ENCODE data around the gene VAMP2. TPM values are rescaled to one million over a fixed set of nuclear protein-coding genes. Genes with fewer than 3 reads are reported as not detected.

Gene VAMP2
- total RNA-seq (10.9 TPM), polyA plus RNA-seq (ENCODE audit: insufficient read depth in 1 of 8, insufficient read length in 8 of 8, low replicate concordance in 1 of 8) (10 to 100 TPM; 55.7 to 77.2 (median 62.3) TPM)
- long read RNA-seq, donor 1, transcript VAMP2-201 (5 exons, 2,153 nt): major isoform, 20 of 23 reads
- long read RNA-seq, donor 1, partial matches to known transcripts: 0 of 23 reads
- long read RNA-seq, donor 1, other reads (novel, unspliced or antisense): 0 of 23 reads
- long read RNA-seq, donor 2, partial matches to known transcripts: 0 of 4 reads
- long read RNA-seq, donor 2, other reads (novel, unspliced or antisense): 0 of 4 reads
- long read RNA-seq, donor 3, transcript VAMP2-201 (5 exons, 2,153 nt): major isoform, 44 of 57 reads
- long read RNA-seq, donor 3, partial matches to known transcripts: 13 of 57 reads
- long read RNA-seq, donor 3, other reads (novel, unspliced or antisense): 0 of 57 reads
- long read RNA-seq, donor 4, transcript VAMP2-201 (5 exons, 2,153 nt): major isoform, 22 of 22 reads
- long read RNA-seq, donor 4, partial matches to known transcripts: 0 of 22 reads
- long read RNA-seq, donor 4, other reads (novel, unspliced or antisense): 0 of 22 reads
- long read RNA-seq, donor 5, transcript VAMP2-201 (5 exons, 2,153 nt): major isoform, 64 of 81 reads
- long read RNA-seq, donor 5, partial matches to known transcripts: 15 of 81 reads
- long read RNA-seq, donor 5, other reads (novel, unspliced or antisense): 0 of 81 reads
- long read RNA-seq, donor 6, transcript VAMP2-203 (4 exons, 557 nt): minor isoform, 5 of 79 reads
- long read RNA-seq, donor 6, transcript VAMP2-201 (5 exons, 2,153 nt): major isoform, 53 of 79 reads
- long read RNA-seq, donor 6, partial matches to known transcripts: 18 of 79 reads
- long read RNA-seq, donor 6, other reads (novel, unspliced or antisense): 0 of 79 reads
- long read RNA-seq, donor 7, transcript VAMP2-201 (5 exons, 2,153 nt): major isoform, 24 of 38 reads
- long read RNA-seq, donor 7, partial matches to known transcripts: 11 of 38 reads
- long read RNA-seq, donor 7, other reads (novel, unspliced or antisense): 0 of 38 reads
- long read RNA-seq, donor 8, transcript VAMP2-201 (5 exons, 2,153 nt): major isoform, 23 of 30 reads
- long read RNA-seq, donor 8, partial matches to known transcripts: 6 of 30 reads
- long read RNA-seq, donor 8, other reads (novel, unspliced or antisense): 0 of 30 reads
- long read RNA-seq, donor 9, transcript VAMP2-201 (5 exons, 2,153 nt): major isoform, 21 of 33 reads
- long read RNA-seq, donor 9, partial matches to known transcripts: 9 of 33 reads
- long read RNA-seq, donor 9, other reads (novel, unspliced or antisense): 0 of 33 reads
- long read RNA-seq, donor 10, transcript VAMP2-201 (5 exons, 2,153 nt): major isoform, 40 of 52 reads
- long read RNA-seq, donor 10, partial matches to known transcripts: 9 of 52 reads
- long read RNA-seq, donor 10, other reads (novel, unspliced or antisense): 0 of 52 reads
- long read RNA-seq, donor 11, transcript VAMP2-201 (5 exons, 2,153 nt): major isoform, 25 of 40 reads
- long read RNA-seq, donor 11, partial matches to known transcripts: 11 of 40 reads
- long read RNA-seq, donor 11, other reads (novel, unspliced or antisense): 0 of 40 reads

DNA sequence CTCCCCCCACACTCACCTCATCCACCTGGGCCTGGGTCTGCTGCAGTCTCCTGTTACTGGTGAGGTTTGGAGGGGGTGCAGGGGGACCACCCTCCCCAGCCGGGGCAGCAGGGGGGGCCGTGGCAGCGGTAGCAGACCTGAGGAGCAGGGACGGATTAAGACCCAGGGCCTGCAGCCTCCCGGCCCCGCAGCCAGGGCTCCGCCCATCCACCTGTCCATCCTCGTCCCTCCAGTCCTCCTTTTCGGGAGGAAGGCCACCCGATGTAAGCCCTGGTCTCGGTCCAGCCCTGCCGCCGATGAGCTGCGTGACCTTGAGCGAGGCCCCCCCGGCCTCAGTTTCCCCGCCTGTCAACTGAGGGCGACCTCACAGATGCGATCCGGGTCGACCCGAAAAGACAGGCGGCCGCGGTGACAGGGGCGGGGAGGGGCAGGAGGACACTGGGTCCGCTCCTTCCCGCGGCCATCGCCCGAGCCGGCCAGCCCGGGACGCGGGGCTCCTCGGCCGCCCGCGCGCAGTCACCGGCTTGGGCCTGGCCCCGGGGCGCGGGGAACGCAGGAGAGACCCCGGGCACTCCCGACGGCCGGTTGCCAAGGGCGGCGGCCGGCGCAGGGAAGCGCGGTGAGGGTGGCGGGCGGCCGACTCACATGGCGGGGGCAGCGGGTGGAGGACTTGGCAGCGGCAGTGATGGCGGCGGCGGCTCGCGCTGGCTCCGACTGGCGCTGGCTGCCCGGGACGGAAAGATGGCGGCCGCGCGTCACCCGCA is at the start of gene VAMP2:
TSS of gene VAMP2 (minus strand) at position 716 of the 764 bp plus-strand sequence. CDS start at position 647, 69 bp downstream.
- peak within 1 kb of the TSS; percentile 96 for H3K4me3 ChIP-seq (ENCODE audit: low read length)
- under 1% methylated on average over 75 of the region's 75 CpGs for WGBS (ENCODE audit: insufficient coverage)
- peaks cover 30% of the 10 kb centered on the region for H3K36me3 ChIP-seq (ENCODE audit: control insufficient read depth, insufficient read depth, low read length)
- H3K27ac ChIP-seq (ENCODE audit: low read length): peak within 1 kb of the TSS; percentile 97
- H3K4me1 ChIP-seq (ENCODE audit: control insufficient read depth, insufficient read depth, low read length): peaks cover 44% of the 10 kb centered on the region
- H3K9me3 ChIP-seq (replicated peaks; ENCODE audit: control insufficient read depth, low read depth, low read length): no peaks in the 10 kb centered on the region
- no peaks in the 10 kb centered on the region for H3K27me3 ChIP-seq (ENCODE audit: control insufficient read depth, insufficient read depth, low read length)
- peak; percentile 92 for DNase-seq

GRCh38 chr17:8210761-8211458 is 48.2 kb upstream of the VAMP2 start:
- Histone ChIP-seq H3K27me3 (ENCODE audit: control insufficient read depth, insufficient read depth, low read length) (peaks cover 4% of the 10 kb centered on the region), H3K4me3 (ENCODE audit: low read length) (peak overlapping the region; percentile 64), H3K9me3 (replicated peaks; ENCODE audit: control insufficient read depth, low read depth, low read length) (no peaks in the 10 kb centered on the region), H3K27ac (ENCODE audit: low read length) (peak overlapping the region; percentile 96), H3K4me1 (ENCODE audit: control insufficient read depth, insufficient read depth, low read length) (peaks cover 12% of the 10 kb centered on the region), H3K36me3 (ENCODE audit: control insufficient read depth, insufficient read depth, low read length) (peaks cover 11% of the 10 kb centered on the region)
- 0% methylated on average over 5 of the region's 22 CpGs for WGBS (ENCODE audit: insufficient coverage)
- no peak for DNase-seq

DNA sequence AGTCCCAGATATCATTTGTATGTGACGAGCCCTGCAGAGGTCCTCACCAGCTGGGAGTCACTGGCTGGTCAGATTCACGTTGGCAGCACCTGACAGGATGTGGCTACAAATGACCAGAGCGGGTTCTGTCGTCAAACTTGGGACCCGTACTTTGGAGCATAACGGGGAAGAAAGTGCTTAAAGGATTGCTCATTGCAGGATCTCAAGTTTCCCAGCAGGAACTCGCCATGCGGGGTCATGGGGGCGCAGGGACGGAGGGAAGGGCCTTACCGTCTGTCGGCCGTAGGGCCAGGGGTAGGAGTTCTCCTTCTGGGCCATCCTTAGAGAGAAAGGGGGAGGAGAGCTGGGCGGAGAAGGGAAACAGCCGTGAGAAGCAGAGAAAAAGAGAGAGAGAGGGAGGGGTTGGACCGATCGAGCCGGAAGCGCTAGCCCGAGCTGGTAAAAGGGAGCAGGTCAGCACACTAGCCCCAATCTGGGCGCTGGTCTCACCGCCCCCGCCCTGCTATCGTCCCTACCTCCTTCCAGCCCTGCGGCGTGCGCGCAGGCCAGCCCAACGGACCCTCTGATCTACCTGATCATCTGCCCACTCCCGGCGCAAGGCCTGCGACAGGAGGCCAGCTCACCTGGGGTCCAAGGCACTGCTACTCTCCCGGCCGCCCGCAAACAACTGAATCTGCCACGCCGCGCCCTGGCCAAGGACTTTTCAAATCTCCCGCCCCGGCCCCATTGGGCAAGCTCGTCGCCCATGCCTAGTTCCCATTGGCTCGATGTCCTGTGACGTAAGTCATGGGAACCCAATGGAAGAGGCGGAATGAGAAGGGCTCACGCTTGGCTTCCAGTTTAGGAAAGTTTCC is 47.4 kb upstream of the VAMP2 start, which contains the start of gene AURKB:
TSS of gene AURKB (minus strand) at position 669 of the 854 bp plus-strand sequence. CDS start at position 318, 351 bp downstream.
- WGBS (ENCODE audit: insufficient coverage): under 1% methylated on average over 45 of the region's 46 CpGs
- peak within 1 kb of the TSS; percentile 64 for H3K4me3 ChIP-seq (ENCODE audit: low read length)
- peak within 1 kb of the TSS; percentile 96 for H3K27ac ChIP-seq (ENCODE audit: low read length)
- peaks cover 12% of the 10 kb centered on the region for H3K36me3 ChIP-seq (ENCODE audit: control insufficient read depth, insufficient read depth, low read length)
- peaks cover 12% of the 10 kb centered on the region for H3K4me1 ChIP-seq (ENCODE audit: control insufficient read depth, insufficient read depth, low read length)
- no peaks in the 10 kb centered on the region for H3K9me3 ChIP-seq (replicated peaks; ENCODE audit: control insufficient read depth, low read depth, low read length)
- DNase-seq: peak; percentile 99
- H3K27me3 ChIP-seq (ENCODE audit: control insufficient read depth, insufficient read depth, low read length): peaks cover 4% of the 10 kb centered on the region

DNA sequence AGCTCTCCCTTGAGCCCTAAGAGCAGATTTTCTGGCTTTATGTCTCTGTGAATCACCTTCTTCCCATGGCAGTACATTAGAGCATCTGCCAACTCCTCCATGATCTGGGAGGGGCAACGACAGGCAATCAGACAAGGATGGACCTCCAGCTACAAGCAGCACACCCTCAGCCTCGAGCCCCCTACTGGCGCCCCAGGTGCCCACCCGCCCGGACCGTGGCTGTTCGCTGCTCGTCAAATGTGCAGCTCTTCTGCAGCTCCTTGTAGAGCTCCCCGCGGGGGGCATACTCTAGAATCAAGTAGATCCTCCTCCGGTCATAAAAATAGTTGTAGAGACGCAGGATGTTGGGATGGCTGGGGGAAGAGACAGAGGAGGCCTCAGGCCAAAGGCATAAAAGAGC is 43.8 kb upstream of the VAMP2 start:
- Histone ChIP-seq H3K27me3 (ENCODE audit: control insufficient read depth, insufficient read depth, low read length) (no peaks in the 10 kb centered on the region), H3K9me3 (replicated peaks; ENCODE audit: control insufficient read depth, low read depth, low read length) (no peaks in the 10 kb centered on the region), H3K4me1 (ENCODE audit: control insufficient read depth, insufficient read depth, low read length) (peaks cover 12% of the 10 kb centered on the region), H3K4me3 (ENCODE audit: low read length) (no peak overlapping the region), H3K36me3 (ENCODE audit: control insufficient read depth, insufficient read depth, low read length) (peaks cover 23% of the 10 kb centered on the region), H3K27ac (ENCODE audit: low read length) (no peak overlapping the region)
- DNase-seq: no peak
- WGBS (ENCODE audit: insufficient coverage): 88% methylated on average over 12 of the region's 12 CpGs

DNA sequence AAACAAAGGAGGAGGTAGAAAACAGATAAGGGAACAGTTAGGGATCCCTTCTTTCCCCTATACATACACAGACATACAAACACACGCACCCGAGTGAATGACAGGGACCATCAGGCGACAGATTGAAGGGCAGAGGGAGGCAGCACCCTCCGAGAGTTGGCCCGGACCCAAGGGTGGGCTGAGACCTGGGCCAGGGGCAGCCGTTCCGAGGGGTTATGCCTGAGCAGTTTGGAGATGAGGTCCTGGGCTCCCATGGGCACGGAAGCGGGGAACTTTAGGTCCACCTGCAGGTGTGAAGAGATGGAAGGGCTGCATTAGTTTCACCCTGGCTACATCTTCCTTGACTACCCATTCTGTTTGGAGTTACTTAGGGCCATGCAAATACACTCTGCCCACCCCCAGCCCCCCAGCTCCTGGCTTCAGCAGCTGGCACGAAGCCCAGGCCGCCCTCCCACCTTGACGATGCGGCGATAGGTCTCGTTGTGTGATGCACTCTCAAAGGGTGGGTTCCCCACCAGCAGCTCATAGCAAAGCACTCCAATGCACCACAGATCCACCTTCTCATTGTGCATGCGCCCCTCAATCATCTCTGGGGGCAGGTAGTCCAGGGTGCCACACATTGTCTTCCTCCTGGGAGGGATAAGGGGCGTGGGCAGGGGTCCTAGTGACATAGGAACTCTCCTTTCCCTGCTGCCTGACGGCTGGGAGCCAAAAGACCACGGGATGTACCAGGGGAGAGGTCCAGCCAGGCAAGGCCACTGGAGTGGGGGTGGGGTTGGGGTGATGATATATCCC is 42.2 kb upstream of the VAMP2 start:
- peaks cover 7% of the 10 kb centered on the region for H3K4me1 ChIP-seq (ENCODE audit: control insufficient read depth, insufficient read depth, low read length)
- H3K36me3 ChIP-seq (ENCODE audit: control insufficient read depth, insufficient read depth, low read length): peaks cover 26% of the 10 kb centered on the region
- no peak overlapping the region for H3K4me3 ChIP-seq (ENCODE audit: low read length)
- H3K27me3 ChIP-seq (ENCODE audit: control insufficient read depth, insufficient read depth, low read length): no peaks in the 10 kb centered on the region
- 84% methylated on average over 13 of the region's 19 CpGs for WGBS (ENCODE audit: insufficient coverage)
- no peak overlapping the region for H3K27ac ChIP-seq (ENCODE audit: low read length)
- DNase-seq: no peak
- H3K9me3 ChIP-seq (replicated peaks; ENCODE audit: control insufficient read depth, low read depth, low read length): no peaks in the 10 kb centered on the region

GRCh38 chr17:8192070-8192815 is 29.5 kb upstream of the VAMP2 start:
- peak; percentile 98 for DNase-seq
- H3K4me3 ChIP-seq (ENCODE audit: low read length): peak overlapping the region; percentile 32
- 3% methylated on average over 5 of the region's 12 CpGs for WGBS (ENCODE audit: insufficient coverage)

GRCh38 chr17:8190506-8190905 is 27.8 kb upstream of the VAMP2 start:
- H3K4me3 ChIP-seq (ENCODE audit: low read length): peak overlapping the region; percentile 25
- H3K27me3 ChIP-seq (ENCODE audit: control insufficient read depth, insufficient read depth, low read length): no peaks in the 10 kb centered on the region
- 23% methylated on average over 2 of the region's 6 CpGs for WGBS (ENCODE audit: insufficient coverage)
- H3K36me3 ChIP-seq (ENCODE audit: control insufficient read depth, insufficient read depth, low read length): no peaks in the 10 kb centered on the region
- peaks cover 45% of the 10 kb centered on the region for H3K4me1 ChIP-seq (ENCODE audit: control insufficient read depth, insufficient read depth, low read length)
- no peaks in the 10 kb centered on the region for H3K9me3 ChIP-seq (replicated peaks; ENCODE audit: control insufficient read depth, low read depth, low read length)
- no peak for DNase-seq
- H3K27ac ChIP-seq (ENCODE audit: low read length): peak overlapping the region; percentile 84

More at GRCh38 chr17:8192070-8192815, 29.5 kb upstream of the VAMP2 start:
- Histone ChIP-seq H3K27me3 (ENCODE audit: control insufficient read depth, insufficient read depth, low read length) (no peaks in the 10 kb centered on the region), H3K36me3 (ENCODE audit: control insufficient read depth, insufficient read depth, low read length) (no peaks in the 10 kb centered on the region), H3K9me3 (replicated peaks; ENCODE audit: control insufficient read depth, low read depth, low read length) (no peaks in the 10 kb centered on the region), H3K4me1 (ENCODE audit: control insufficient read depth, insufficient read depth, low read length) (peaks cover 40% of the 10 kb centered on the region), H3K27ac (ENCODE audit: low read length) (peak overlapping the region; percentile 94)

Data from muscle of leg (tissue), 16 donors.